HepG2 (cell line): ENCODE measurements around the gene SLC2A10. TPM values are rescaled to one million over a fixed set of nuclear protein-coding genes. Genes with fewer than 3 reads are reported as not detected.

Experiments
- BCL3 ChIP-seq: sonication (generic); formaldehyde crosslinking; IDR thresholded peaks from 2 replicates; pipeline ENCODE4 v1.5.1; 2020; ENCODE audit warnings: mild to moderate bottlenecking, missing genetic modification reagents, moderate library complexity
- HMG20A ChIP-seq: IDR thresholded peaks from 2 replicates; pipeline ENCODE4 v1.6.1; 2016; ENCODE audit warnings: borderline replicate concordance
- HOXA9 ChIP-seq: sonication (generic); formaldehyde crosslinking; IDR thresholded peaks from 2 replicates; pipeline ENCODE4 v1.8.1; 2022; ENCODE audit warnings: missing genetic modification reagents, mild to moderate bottlenecking, moderate library complexity, borderline replicate concordance
- JDP2 ChIP-seq: sonication (generic); formaldehyde crosslinking; IDR thresholded peaks from 2 replicates; pipeline ENCODE4 v1.8.1; 2022; ENCODE audit warnings: missing genetic modification reagents, borderline replicate concordance
- MIXL1 ChIP-seq: IDR thresholded peaks from 2 replicates; pipeline ENCODE4 v1.6.1; 2016
- RBFOX2 ChIP-seq: fragments of 200-400 bp; formaldehyde crosslinking; IDR thresholded peaks from 2 replicates; pipeline ENCODE4 v1.6.1; 2017; ENCODE audit warnings: low read depth, mild to moderate bottlenecking, low read length
- REPIN1 ChIP-seq: sonication (generic); formaldehyde crosslinking; IDR thresholded peaks from 2 replicates; pipeline ENCODE4 v1.8.0; 2022; ENCODE audit warnings: missing genetic modification reagents, low read depth, mild to moderate bottlenecking, borderline replicate concordance
- RNF219 ChIP-seq: sonication (generic); formaldehyde crosslinking; IDR thresholded peaks from 2 replicates; pipeline ENCODE4 v1.5.0; 2020; ENCODE audit warnings: mild to moderate bottlenecking, missing genetic modification reagents
- SOX13 ChIP-seq, 3 experiments: fragments of 450-650 bp in 1 of 3; sonication (generic) in 1 of 3; formaldehyde crosslinking in 1 of 3; IDR thresholded peaks in 2 of 3; conservative IDR thresholded peaks in 1 of 3; 2 replicates each; pipeline versions ENCODE4 v1.5.0 to v1.6.1; 2016 to 2020; ENCODE audit warnings: antibody characterized with exemption in 1 of 3, mild to moderate bottlenecking in 1 of 3, missing compliant biosample characterization in 1 of 3, missing genetic modification reagents in 1 of 3, moderate library complexity in 1 of 3
- STAG1 ChIP-seq: sonication (generic); formaldehyde crosslinking; IDR thresholded peaks from 2 replicates; pipeline ENCODE4 v1.4.0; 2020; ENCODE audit warnings: missing genetic modification reagents
- ZBTB42 ChIP-seq: sonication (generic); formaldehyde crosslinking; IDR thresholded peaks from 2 replicates; pipeline ENCODE4 v1.5.0; 2020; ENCODE audit warnings: mild to moderate bottlenecking, missing genetic modification reagents
- ZFP36L2 ChIP-seq: sonication (generic); formaldehyde crosslinking; IDR thresholded peaks from 2 replicates; pipeline ENCODE4 v1.4.0; 2020; ENCODE audit warnings: missing genetic modification reagents
- ZNF274 ChIP-seq: sonication (generic); formaldehyde crosslinking; IDR thresholded peaks from 2 replicates; pipeline ENCODE4 v1.5.1; 2020; ENCODE audit warnings: mild to moderate bottlenecking, missing genetic modification reagents
- ZNF333 ChIP-seq: sonication (generic); formaldehyde crosslinking; IDR thresholded peaks from 2 replicates; pipeline ENCODE4 v1.4.0; 2020; ENCODE audit warnings: mild to moderate bottlenecking, missing genetic modification reagents, borderline replicate concordance
- ZNF343 ChIP-seq: sonication (generic); formaldehyde crosslinking; IDR thresholded peaks from 2 replicates; pipeline ENCODE4 v1.4.0; 2020; ENCODE audit warnings: mild to moderate bottlenecking, missing genetic modification reagents
- ZNF430 ChIP-seq: sonication (generic); formaldehyde crosslinking; IDR thresholded peaks from 2 replicates; pipeline ENCODE4 v1.9.0; 2021; ENCODE audit warnings: mild to moderate bottlenecking, missing genetic modification reagents
- ZNF543 ChIP-seq: sonication (generic); formaldehyde crosslinking; IDR thresholded peaks from 2 replicates; pipeline ENCODE4 v1.4.0; 2020; ENCODE audit warnings: mild to moderate bottlenecking, missing genetic modification reagents
- ZNF746 ChIP-seq: sonication (generic); formaldehyde crosslinking; IDR thresholded peaks from 2 replicates; pipeline ENCODE4 v1.8.0; 2022; ENCODE audit warnings: mild to moderate bottlenecking, missing genetic modification reagents
- ZNF781 ChIP-seq: sonication (generic); formaldehyde crosslinking; IDR thresholded peaks from 2 replicates; pipeline ENCODE4 v1.5.1; 2020; ENCODE audit warnings: borderline replicate concordance, mild to moderate bottlenecking, missing genetic modification reagents; ENCODE audit errors: not compliant biosample characterization
- ZNF816 ChIP-seq: sonication (generic); formaldehyde crosslinking; IDR thresholded peaks from 2 replicates; pipeline ENCODE4 v1.8.0; 2022; ENCODE audit warnings: missing genetic modification reagents, mild to moderate bottlenecking, borderline replicate concordance
- ZSCAN25 ChIP-seq: sonication (generic); formaldehyde crosslinking; IDR thresholded peaks from 2 replicates; pipeline ENCODE4 v1.8.0; 2022; ENCODE audit warnings: mild to moderate bottlenecking, missing genetic modification reagents
- ZSCAN9 ChIP-seq: IDR thresholded peaks from 2 replicates; pipeline ENCODE4 v1.6.1; 2016; ENCODE audit warnings: borderline replicate concordance
- polyA plus RNA-seq, 8 experiments: library from polyadenylated mRNA; depleted of rRNA in 3 of 8; stranded (reverse) in 7 of 8; unstranded in 1 of 8; fragments of >200 nt; fragmentation: Illumina TruSeq in 4 of 8; extraction: Trizol in 4 of 8; gene quantifications; 2 replicates each; pipeline versions ENCODE4 v1.2.1 to v1.2.3, GENCODE V29; 2011 to 2016; ENCODE audit warnings: low read depth in 4 of 8, missing spikeins in 1 of 8, mixed read lengths in 1 of 8; ENCODE audit not compliant: insufficient read depth in 1 of 8
- total RNA-seq, 5 experiments: library from RNA; depleted of rRNA; stranded (reverse); fragments of >200 nt; fragmentation: Illumina TruSeq; extraction: Trizol; gene quantifications; 2 replicates each; pipeline ENCODE4 v1.2.3, GENCODE V29; 2016; ENCODE audit warnings: low read depth in 1 of 5
- TF ChIP-seq, protein P1 (sequence below): sonication (generic); formaldehyde crosslinking; IDR thresholded peaks from 2 replicates; pipeline ENCODE4 v1.4.0; 2020; ENCODE audit warnings: missing genetic modification reagents
- TF ChIP-seq, protein P2 (sequence below): sonication (generic); formaldehyde crosslinking; conservative IDR thresholded peaks from 2 replicates; pipeline ENCODE4 v1.4.0; 2020; ENCODE audit warnings: missing genetic modification reagents

The SLC2A10 gene
- total and polyA plus RNA-seq, 2 of the 13 experiments (the other 11 are each of a cell fraction or from before 2014, with no cell fraction given): 16.0 to 18.4 TPM

GRCh38 chr20:46708172-46708860, 1.1 kb upstream of the SLC2A10 start (continued):
- TF ChIP-seq, protein P1, sequence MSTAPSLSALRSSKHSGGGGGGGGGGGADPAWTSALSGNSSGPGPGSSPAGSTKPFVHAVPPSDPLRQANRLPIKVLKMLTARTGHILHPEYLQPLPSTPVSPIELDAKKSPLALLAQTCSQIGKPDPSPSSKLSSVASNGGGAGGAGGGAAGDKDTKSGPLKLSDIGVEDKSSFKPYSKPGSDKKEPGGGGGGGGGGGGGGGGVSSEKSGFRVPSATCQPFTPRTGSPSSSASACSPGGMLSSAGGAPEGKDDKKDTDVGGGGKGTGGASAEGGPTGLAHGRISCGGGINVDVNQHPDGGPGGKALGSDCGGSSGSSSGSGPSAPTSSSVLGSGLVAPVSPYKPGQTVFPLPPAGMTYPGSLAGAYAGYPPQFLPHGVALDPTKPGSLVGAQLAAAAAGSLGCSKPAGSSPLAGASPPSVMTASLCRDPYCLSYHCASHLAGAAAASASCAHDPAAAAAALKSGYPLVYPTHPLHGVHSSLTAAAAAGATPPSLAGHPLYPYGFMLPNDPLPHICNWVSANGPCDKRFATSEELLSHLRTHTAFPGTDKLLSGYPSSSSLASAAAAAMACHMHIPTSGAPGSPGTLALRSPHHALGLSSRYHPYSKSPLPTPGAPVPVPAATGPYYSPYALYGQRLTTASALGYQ (CRISPR knock-in tag): 0 out of 2 replicates have a peak, but pooled peaks have one; percentile 42
- TF ChIP-seq HOXA9 (CRISPR knock-in tag) (no peak), ZSCAN9 (peak; percentile 86), ZNF343 (0 out of 2 replicates have a peak, but pooled peaks have one; percentile 8), ZBTB42 (CRISPR knock-in tag) (no peak), ZNF746 (CRISPR knock-in tag) (no peak), JDP2 (CRISPR knock-in tag) (no peak), HMG20A (no peak), ZNF274 (CRISPR knock-in tag) (no peak), ZSCAN25 (CRISPR knock-in tag) (peak; percentile 13; the same call in 1 of the 2 replicates), REPIN1 (CRISPR knock-in tag) (no peak), ZNF816 (CRISPR knock-in tag) (peak; percentile 69; the same call in 1 of the 2 replicates), STAG1 (CRISPR knock-in tag) (peak; percentile 32), ZNF333 (CRISPR knock-in tag) (0 out of 2 replicates have a peak, but pooled peaks have one; percentile 62), RNF219 (CRISPR knock-in tag) (no peak), ZNF430 (CRISPR knock-in tag) (peak; percentile 74; the same call in 1 of the 2 replicates), ZNF543 (CRISPR knock-in tag) (no peak; the same call in 1 of the 2 replicates), MIXL1 (CRISPR knock-in tag) (no peak), ZNF781 (CRISPR knock-in tag) (peak; percentile 58), RBFOX2 (peak; percentile 71), ZFP36L2 (no peak; the same call in 1 of the 2 replicates), SOX13 (IDR thresholded peaks at IDR 0.05) (peak; percentile 9; the same call in 1 of the 2 replicates), SOX13 (CRISPR knock-in tag; conservative IDR thresholded peaks at IDR 0.05 in 1 of 2, IDR thresholded peaks at IDR 0.05 in 1 of 2) (no peak; a peak in 1 of 4 replicates), BCL3 (CRISPR knock-in tag) (no peak)
- TF ChIP-seq, protein P2, sequence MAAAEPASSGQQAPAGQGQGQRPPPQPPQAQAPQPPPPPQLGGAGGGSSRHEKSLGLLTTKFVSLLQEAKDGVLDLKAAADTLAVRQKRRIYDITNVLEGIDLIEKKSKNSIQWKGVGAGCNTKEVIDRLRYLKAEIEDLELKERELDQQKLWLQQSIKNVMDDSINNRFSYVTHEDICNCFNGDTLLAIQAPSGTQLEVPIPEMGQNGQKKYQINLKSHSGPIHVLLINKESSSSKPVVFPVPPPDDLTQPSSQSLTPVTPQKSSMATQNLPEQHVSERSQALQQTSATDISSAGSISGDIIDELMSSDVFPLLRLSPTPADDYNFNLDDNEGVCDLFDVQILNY (CRISPR knock-in tag): no peak
